ACC112 (cell line): ENCODE data around the gene UBL7.

Experiments used
- H2AFZ ChIP-seq: fragments of 200-600 bp; sonication (generic); one replicate; pipeline ENCODE4 v1.6.0; 2017; ENCODE audit warnings: antibody characterized with exemption, low read length; ENCODE audit not compliant: unreplicated experiment
- H3K27ac ChIP-seq: fragments of 200-600 bp; sonication (generic); 2 replicates; pipeline ENCODE4 v1.5.1; 2014; ENCODE audit warnings: low read depth, mild to moderate bottlenecking, antibody characterized with exemption, low read length, moderate library complexity
- H3K27me3 ChIP-seq: fragments of 200-600 bp; sonication (generic); 2 replicates; pipeline ENCODE4 v1.6.1; 2014; ENCODE audit warnings: mild to moderate bottlenecking, antibody characterized with exemption, low read length, moderate library complexity, mixed read lengths; ENCODE audit not compliant: insufficient read depth
- H3K36me3 ChIP-seq: fragments of 200-600 bp; sonication (generic); 2 replicates; pipeline ENCODE4 v1.6.1; 2016; ENCODE audit warnings: mild to moderate bottlenecking, antibody characterized with exemption, low read length, moderate library complexity, mixed read lengths; ENCODE audit not compliant: insufficient read depth
- H3K4me1 ChIP-seq: fragments of 200-600 bp; sonication (generic); one replicate; pipeline ENCODE4 v1.6.1; 2016; ENCODE audit warnings: low read length, mixed read lengths; ENCODE audit not compliant: insufficient read depth, unreplicated experiment, control insufficient read depth
- H3K4me3 ChIP-seq: fragments of 200-600 bp; sonication (generic); 2 replicates; pipeline ENCODE4 v1.5.1; 2014; ENCODE audit warnings: mild to moderate bottlenecking, low read depth, low read length
- H3K79me2 ChIP-seq: fragments of 200-600 bp; sonication (generic); one replicate; pipeline ENCODE4 v1.6.0; 2016; ENCODE audit warnings: low read length; ENCODE audit not compliant: control insufficient read depth, unreplicated experiment, insufficient read depth

The UBL7 gene

GRCh38 chr15:74414081-74414580 lies 46.8 kb downstream of the UBL7 start:
- Histone ChIP-seq H2AFZ (no peak overlapping the region), H3K4me3 (no peak overlapping the region), H3K4me1 (peaks cover 34% of the 10 kb centered on the region), H3K79me2 (peaks cover 27% of the 10 kb centered on the region), H3K36me3 (peaks cover 3% of the 10 kb centered on the region; the same call in 1 of the 2 replicates), H3K27ac (no peak overlapping the region), H3K27me3 (no peaks in the 10 kb centered on the region)

GRCh38 chr15:74413350-74414080 lies 47.4 kb downstream of the UBL7 start:
- Histone ChIP-seq H2AFZ (no peak overlapping the region), H3K4me1 (peaks cover 31% of the 10 kb centered on the region), H3K79me2 (peaks cover 21% of the 10 kb centered on the region), H3K36me3 (peaks cover 3% of the 10 kb centered on the region; the same call in 1 of the 2 replicates), H3K4me3 (no peak overlapping the region), H3K27ac (no peak overlapping the region), H3K27me3 (no peaks in the 10 kb centered on the region)

GRCh38 chr15:74412159-74412558 lies 48.8 kb downstream of the UBL7 start:
- Histone ChIP-seq H2AFZ (no peak overlapping the region), H3K27ac (no peak overlapping the region), H3K27me3 (no peaks in the 10 kb centered on the region), H3K4me3 (no peak overlapping the region), H3K36me3 (peaks cover 3% of the 10 kb centered on the region; the same call in 1 of the 2 replicates), H3K4me1 (peaks cover 30% of the 10 kb centered on the region), H3K79me2 (peaks cover 10% of the 10 kb centered on the region)

- Histone ChIP-seq H3K4me3 (no peak overlapping the region), H2AFZ (no peak overlapping the region), H3K79me2 (peaks cover 7% of the 10 kb centered on the region), H3K36me3 (peaks cover 3% of the 10 kb centered on the region; the same call in 1 of the 2 replicates), H3K27ac (no peak overlapping the region), H3K27me3 (no peaks in the 10 kb centered on the region), H3K4me1 (peaks cover 30% of the 10 kb centered on the region)
Observed at GRCh38 chr15:74411686-74412085, 49.3 kb downstream of the UBL7 start.

- no peak overlapping the region for H2AFZ ChIP-seq
- H3K4me1 ChIP-seq = peaks cover 32% of the 10 kb centered on the region
- H3K36me3 ChIP-seq = peaks cover 3% of the 10 kb centered on the region; the same call in 1 of the 2 replicates
- H3K27ac ChIP-seq = no peak overlapping the region
- H3K4me3 ChIP-seq = no peak overlapping the region
- H3K79me2 ChIP-seq = no peaks in the 10 kb centered on the region
- no peaks in the 10 kb centered on the region for H3K27me3 ChIP-seq
Observed at GRCh38 chr15:74410502-74410901, 50.5 kb downstream of the UBL7 start.

- Histone ChIP-seq H3K79me2 (no peaks in the 10 kb centered on the region), H3K4me1 (peaks cover 32% of the 10 kb centered on the region), H3K4me3 (no peak overlapping the region), H3K27me3 (no peaks in the 10 kb centered on the region), H2AFZ (no peak overlapping the region), H3K36me3 (peaks cover under 1% of the 10 kb centered on the region; the same call in 1 of the 2 replicates), H3K27ac (no peak overlapping the region)
Observed at GRCh38 chr15:74409225-74409624, 51.7 kb downstream of the UBL7 start.

- no peaks in the 10 kb centered on the region for H3K79me2 ChIP-seq
Observed at GRCh38 chr15:74408815-74409214, 52.1 kb downstream of the UBL7 start.

GRCh38 chr15:74408385-74408784 lies 52.6 kb downstream of the UBL7 start:
- no peaks in the 10 kb centered on the region for H3K36me3 ChIP-seq
- peak overlapping the region; percentile 85 for H3K27ac ChIP-seq
- no peak overlapping the region for H2AFZ ChIP-seq
- no peaks in the 10 kb centered on the region for H3K27me3 ChIP-seq
- H3K4me3 ChIP-seq = no peak overlapping the region
- peaks cover 35% of the 10 kb centered on the region for H3K4me1 ChIP-seq
- no peaks in the 10 kb centered on the region for H3K79me2 ChIP-seq

More at GRCh38 chr15:74408815-74409214, 52.1 kb downstream of the UBL7 start:
- Histone ChIP-seq H3K4me1 (peaks cover 33% of the 10 kb centered on the region), H3K27ac (no peak overlapping the region), H3K27me3 (no peaks in the 10 kb centered on the region), H3K36me3 (no peaks in the 10 kb centered on the region), H2AFZ (no peak overlapping the region), H3K4me3 (no peak overlapping the region)

GRCh38 chr15:74406992-74407705 lies 53.8 kb downstream of the UBL7 start:
- Histone ChIP-seq H3K27me3 (no peaks in the 10 kb centered on the region), H3K36me3 (no peaks in the 10 kb centered on the region), H3K27ac (peak overlapping the region; percentile 85), H3K79me2 (no peaks in the 10 kb centered on the region), H3K4me1 (peaks cover 35% of the 10 kb centered on the region), H2AFZ (peak overlapping the region; percentile 57), H3K4me3 (peak overlapping the region; percentile 42)

GRCh38 chr15:74406517-74406916 lies 54.4 kb downstream of the UBL7 start:
- no peaks in the 10 kb centered on the region for H3K79me2 ChIP-seq
- H3K27ac ChIP-seq = peak overlapping the region; percentile 85
- H3K27me3 ChIP-seq = no peaks in the 10 kb centered on the region
- peak overlapping the region; percentile 57 for H2AFZ ChIP-seq
- H3K4me3 ChIP-seq = 0 out of 2 replicates have a peak overlapping the region, but pooled peaks have one; percentile 42
- H3K4me1 ChIP-seq = peaks cover 35% of the 10 kb centered on the region
- no peaks in the 10 kb centered on the region for H3K36me3 ChIP-seq
